ENCODE results near the gene SLC32A1.

- TF ChIP-seq CTCF (conservative IDR thresholded peaks at IDR 0.05; ENCODE audit: low read length) = no peak
- no peak for TF ChIP-seq EZH2phosphoT487 (IDR thresholded peaks at IDR 0.05; ENCODE audit: borderline replicate concordance)
Observed at GRCh38 chr20:38732981-38733380, 8.7 kb downstream of the SLC32A1 start.
